Activated gamma-delta T cell treated with anti-CD3 and anti-CD28 coated beads, Interleukin-2, amount 50 U/mL, for 16 hours (primary cell): ENCODE data around the gene SKA1.

Experiments used
- DNase-seq: peaks from one replicate; pipeline ENCODE4 v3.0.0-alpha.2; 2020; ENCODE audit warnings: low read depth

The SKA1 gene, protein sequence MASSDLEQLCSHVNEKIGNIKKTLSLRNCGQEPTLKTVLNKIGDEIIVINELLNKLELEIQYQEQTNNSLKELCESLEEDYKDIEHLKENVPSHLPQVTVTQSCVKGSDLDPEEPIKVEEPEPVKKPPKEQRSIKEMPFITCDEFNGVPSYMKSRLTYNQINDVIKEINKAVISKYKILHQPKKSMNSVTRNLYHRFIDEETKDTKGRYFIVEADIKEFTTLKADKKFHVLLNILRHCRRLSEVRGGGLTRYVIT

DNA sequence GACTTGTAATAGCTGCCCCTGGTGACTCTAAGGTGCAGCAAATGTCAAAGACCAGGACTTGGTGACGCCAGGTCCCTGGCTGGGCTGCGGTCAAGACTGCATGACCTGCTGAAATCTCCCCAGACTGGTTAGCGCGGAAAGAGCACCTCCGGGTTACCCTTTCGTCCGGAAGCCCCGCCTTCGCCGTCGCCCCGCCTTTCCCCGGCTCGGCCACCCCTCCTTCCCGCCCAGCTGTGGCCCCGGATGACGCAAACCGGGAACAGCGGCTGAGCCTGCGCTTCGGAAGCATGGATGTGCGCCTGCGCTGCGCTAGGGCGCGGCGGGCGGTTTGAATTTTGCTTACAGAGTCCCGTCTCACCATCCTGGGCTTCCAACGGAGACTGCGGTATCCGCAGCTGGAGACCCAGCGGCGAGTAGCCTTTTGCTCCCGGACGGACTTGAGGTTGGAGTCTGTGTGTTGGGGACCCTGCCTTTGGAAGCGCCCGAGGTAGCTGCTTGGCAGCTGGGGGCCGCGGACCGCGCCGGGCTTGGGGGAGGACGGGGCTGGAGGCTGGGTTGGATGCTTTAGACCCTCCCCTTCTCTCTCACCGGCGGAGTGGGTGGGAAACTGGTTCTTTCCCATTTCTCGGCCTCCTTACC lies at the start of gene SKA1:
Gene SKA1, plus strand, starts transcription at position 294 of the 639 bp plus-strand sequence. CDS start 785 bp downstream, outside the sequence.
- peak; percentile 83 for DNase-seq

DNA sequence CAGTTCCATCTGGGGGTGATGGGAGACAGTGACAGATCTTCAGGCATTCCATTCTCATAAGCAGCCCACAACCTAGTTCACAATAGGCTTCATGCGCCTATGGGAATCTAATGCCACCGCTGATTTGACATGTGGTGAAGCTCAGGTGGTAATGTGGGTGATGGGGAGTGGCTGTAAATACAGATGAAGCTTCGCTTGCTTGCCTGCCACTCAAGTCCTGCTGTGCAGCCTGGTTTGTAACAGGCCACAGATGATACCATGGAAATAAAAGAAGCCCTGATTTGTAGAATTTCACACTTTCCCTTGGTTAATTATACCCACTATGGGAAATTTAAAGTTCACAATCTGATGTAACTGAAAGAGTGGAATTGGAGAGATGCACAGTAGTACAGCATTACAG lies 46.9 kb upstream of the SKA1 start:
- no peak for DNase-seq

DNA sequence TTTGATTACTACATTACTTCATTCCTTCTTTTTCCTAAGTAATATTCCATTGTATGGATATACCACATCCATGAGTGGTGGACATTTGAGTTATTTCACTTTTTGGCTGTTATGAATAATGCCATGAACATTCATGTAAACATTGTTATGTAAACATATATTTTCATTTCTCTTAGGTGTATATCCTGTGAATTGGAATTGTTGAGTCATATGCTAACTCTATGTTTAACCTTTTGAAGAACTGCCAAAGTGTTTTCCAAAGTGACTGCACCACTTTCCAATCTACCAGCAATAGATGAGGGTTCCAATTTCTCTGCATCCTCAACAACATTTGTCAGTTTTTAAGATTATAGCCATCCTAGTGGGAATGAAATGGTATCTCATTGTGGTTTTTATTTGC lies 44.7 kb upstream of the SKA1 start:
- DNase-seq = no peak

DNA sequence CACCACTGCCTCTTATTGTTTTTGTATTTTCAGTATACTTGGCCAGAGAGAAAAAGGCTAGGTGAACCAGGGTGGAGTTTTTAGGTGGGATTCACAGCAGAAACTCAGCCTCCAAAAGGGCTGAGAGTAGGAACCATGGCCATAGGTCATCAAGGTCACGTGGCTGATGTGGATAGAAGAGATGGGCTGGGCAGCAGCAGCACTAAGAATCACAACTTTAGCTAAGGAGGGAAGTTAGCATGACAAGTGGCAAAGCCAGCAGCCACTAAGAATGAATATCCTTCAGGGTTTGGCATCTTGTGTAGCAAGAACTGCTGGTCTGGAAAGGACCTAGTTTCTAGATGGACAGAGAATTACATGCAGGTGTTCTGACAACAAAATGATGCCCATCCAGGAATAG lies 43.2 kb upstream of the SKA1 start:
- no peak for DNase-seq

DNA sequence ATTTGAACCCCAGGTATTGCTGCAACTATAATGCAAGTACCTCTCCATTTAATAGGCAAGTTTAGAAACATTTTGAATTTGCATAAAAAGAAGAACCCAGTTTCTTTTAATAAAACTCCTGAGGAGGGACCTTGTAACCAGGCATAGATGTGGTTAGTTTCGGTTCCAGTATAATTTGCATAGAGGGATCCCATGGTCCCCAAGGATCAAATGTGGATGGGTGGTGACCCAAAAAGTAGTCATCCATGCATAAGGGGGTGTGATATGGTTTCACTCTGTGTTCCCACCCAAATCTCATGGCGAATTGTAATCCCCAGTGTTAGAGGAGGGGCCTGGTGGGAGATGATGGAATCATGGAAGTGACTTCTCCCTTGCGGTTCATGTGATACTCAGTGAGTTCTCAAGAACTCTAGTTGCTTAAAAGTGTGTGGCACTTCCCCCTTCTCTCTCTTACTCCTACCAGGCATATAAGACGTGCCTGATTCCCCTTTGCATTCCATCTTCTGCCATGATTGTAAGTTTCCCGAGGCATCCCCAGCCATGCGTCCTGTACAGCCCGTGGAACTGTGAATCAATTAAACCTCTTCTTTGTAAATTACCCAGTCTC lies 40.2 kb upstream of the SKA1 start:
- DNase-seq = no peak

DNA sequence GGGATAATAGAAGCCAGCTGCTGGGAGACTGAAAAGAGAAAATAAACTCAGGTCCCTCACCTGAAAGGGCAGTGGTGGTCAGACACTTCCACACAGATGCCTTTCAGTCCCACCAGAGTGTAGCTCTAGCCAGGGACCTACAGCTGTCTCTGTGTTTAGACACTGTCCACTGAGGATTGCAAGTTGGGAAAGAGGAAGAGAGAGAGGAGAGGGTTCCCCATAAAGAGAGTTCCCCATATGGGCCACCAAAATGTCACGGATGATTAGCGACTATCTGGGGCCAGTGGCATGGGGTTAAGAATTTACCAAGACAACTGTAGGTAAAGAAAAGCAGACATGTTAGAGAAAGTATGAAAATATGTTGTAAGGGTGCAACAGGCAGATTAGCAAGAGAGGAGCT lies 36.7 kb upstream of the SKA1 start:
- DNase-seq = no peak

DNA sequence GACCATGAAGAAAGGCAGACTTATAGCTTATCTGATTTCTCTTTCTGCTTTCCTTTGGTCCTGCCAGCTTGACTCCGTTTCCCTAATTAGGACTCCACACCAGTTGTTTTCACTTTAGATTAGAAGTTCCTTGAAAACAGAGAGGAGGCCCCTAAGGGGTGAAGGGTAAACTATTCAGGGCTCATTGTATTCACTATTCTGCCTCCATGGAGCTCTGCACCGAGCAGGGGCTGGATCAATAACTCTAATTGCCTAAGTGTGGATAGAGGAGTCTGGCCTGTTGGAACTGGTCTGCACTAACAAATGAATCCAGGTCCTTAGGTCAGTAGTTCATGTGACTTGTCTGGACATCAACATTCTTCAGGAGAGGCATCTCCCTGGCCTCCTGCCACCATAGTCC lies 36.1 kb upstream of the SKA1 start:
- DNase-seq = no peak

DNA sequence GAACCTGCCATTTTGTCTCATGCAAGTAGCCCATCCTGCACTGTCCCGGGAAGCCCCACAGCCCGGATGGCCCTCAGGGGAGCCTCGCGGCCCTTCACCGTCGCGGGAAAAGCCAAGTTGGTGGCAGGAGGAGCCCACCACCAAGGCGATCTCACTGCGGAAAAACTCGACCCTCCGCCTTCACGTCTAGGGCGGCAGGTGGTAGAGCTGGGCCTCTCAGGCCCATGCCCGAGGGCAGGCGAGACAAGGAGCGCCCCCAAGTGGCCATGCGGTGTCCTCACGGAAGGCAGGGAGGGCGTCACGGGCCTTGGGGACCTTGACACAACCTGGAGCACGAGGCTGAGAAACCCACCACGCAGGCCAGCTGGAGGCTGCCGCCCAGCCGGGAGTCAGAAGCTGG lies 34.8 kb upstream of the SKA1 start:
- DNase-seq = no peak

DNA sequence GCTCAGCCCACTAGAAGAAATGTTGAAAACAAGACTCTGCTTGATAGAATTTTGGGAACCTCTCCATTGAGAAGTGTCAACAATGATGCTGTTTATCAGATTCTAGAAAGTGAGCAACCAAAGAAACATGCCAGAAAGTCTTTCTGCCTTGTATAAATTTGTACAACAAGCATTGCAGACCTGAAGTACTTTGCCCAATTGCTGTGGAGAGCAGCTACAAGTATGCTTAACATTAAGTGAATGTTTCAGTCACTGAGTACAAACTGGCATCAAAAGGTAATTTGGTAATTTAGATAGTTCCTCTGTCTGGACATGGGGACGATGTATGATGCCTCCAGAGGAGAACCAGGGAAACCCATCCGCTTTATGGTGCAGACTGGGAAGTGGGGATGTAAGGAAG lies 33.4 kb upstream of the SKA1 start:
- no peak for DNase-seq

DNA sequence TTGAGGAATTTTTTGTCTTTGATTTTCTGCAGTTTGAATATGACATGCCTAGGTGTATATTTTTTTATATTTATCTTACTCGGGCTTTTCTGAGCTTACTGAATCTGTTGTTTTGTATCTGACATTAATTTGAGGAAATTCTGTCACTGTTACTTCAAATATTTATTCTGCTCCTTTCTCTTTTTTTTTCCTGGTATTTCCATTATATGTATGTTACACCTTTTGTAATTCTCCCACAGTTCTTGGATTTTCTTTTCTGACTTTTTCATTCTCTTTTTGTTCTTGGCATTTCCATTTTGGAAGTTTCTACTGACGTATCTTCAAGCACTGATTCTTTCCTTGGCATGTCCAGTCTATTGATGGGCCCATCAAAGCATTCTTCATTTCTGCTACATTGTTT lies 24.1 kb upstream of the SKA1 start:
- DNase-seq = no peak

DNA sequence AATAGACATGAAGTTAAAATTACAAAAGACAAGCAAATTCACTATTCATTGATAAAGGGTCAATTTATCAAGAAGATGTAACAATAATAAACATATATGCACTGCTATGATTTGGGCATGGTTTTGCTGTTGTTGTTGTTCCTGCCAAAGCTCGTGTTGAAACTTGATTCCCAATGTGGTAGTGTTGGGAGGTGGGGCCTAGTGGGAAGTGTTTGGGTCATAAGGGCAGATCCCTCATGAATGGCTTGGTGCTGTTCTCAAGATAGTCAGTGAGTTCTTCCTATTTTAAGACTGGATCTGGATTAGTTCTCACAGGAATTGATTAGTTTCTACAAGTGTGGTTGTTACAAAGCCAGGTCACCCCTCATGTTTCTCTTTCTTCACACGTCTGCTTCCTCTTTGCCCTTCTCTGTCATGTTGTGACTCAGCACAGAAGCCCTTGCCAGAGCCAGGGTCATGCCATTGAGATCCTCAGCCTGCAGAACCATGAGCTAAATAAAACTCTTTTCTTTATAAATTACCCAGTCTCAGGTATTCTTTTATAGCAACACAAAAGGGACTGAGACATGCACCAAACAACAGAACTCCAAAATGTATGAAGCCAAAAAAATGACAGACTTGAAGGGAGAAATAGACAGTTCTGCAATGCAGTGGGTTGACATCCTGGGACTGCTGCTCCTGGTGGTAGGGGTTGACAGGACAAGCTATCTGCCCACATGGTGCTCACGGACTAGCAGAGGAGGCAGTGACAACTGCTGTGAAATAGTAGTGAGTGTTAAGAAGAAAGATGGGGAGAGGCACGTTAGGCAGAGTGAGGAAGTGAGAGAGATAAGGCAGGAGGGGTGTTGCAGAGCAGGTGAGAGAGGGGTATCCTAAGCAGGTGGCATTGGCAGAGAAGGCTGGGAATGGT lies 18.6 kb upstream of the SKA1 start:
- no peak for DNase-seq

DNA sequence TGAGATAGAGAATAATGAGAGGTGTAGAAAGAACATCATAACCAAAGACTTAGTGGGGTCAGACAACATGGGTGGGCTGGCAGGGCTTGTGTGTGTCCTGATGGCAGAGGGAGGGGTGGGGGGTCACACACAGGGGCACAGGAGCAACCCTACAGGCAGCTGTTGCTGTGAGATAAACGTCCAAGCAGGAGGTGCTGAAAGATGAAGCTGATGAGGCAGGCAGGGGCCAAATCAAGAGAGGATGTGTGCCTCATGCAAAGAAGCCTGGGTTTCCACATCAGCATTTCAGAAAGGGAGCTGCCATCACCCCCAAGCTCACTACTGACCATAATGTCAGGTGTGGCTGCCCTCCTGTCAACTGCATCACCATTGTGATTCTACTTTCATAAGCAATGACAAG lies 16.0 kb upstream of the SKA1 start:
- no peak for DNase-seq

DNA sequence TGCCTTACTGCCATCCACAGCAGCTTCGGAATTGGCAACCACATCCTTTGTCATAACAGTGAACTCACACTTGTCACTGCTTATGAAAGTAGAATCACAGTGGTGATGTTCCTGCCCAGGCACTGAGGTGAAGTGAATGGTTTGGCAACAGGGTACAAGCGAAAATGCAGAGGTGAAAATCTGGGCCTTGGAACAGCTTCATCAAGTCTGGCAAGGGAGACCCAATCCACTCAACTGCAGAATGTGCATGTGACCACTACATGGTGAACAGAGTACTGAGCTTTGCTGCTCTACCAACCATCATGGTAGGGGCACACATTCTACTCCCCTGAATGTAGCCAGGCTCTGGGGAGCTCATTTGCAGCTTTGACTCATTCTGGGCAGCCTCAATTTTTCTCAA lies 15.0 kb upstream of the SKA1 start:
- DNase-seq = no peak

DNA sequence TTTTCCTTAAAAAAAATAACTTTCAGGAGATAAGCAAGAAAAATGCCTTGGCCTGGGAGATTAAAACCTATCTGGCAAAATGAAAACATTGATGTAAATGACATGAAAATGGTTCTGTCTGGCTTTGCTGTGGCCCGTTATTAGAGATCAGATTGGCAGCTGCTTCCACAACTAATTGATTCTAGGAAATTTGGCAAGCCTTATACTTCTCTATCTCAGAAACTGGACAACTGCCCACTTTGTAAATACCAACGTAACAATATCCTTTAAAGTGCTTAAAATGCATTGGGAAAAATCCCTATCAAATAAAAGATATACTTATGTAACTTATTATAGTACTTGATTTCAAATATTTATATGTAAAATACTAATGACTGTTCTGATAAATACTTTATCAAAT lies 14.2 kb upstream of the SKA1 start:
- DNase-seq = no peak

DNA sequence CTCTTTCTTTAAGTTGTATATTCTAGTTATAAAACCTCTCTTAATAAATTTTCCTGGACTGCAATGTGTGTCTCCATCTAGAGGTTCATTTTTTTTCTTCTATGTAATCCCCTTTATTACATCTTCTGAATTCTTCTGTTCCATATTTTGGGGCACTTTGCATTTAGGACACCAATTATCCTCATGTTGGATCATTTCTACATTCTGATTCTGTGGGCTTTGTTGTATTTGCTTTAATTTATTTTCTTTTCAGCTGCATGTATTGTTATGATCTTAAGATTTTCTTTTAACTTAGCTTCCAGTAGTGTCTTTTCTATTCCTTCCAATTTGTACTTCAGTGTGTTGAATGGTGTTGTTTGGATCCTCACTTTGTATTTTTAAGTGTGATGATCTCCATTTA lies 5.2 kb upstream of the SKA1 start:
- DNase-seq = no peak

DNA sequence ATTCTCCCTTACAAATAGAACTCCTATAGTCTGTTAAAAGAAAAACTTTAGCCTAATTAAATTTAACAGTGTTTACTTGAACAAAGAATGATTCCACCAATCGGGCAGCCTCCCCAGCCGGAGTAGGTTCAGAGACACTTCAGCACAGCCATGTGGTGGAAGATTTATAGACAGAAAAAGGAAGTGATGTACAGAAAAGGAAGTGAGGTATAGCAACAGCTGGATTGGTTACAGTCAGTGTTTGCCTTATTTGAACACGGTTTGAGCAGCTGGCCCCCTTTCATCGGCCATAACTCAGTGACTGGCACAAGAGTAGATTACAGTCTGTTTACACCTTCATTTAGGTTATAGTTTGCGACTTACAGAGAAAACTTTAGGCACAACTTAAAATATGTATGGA lies 2.1 kb upstream of the SKA1 start:
- no peak for DNase-seq

DNA sequence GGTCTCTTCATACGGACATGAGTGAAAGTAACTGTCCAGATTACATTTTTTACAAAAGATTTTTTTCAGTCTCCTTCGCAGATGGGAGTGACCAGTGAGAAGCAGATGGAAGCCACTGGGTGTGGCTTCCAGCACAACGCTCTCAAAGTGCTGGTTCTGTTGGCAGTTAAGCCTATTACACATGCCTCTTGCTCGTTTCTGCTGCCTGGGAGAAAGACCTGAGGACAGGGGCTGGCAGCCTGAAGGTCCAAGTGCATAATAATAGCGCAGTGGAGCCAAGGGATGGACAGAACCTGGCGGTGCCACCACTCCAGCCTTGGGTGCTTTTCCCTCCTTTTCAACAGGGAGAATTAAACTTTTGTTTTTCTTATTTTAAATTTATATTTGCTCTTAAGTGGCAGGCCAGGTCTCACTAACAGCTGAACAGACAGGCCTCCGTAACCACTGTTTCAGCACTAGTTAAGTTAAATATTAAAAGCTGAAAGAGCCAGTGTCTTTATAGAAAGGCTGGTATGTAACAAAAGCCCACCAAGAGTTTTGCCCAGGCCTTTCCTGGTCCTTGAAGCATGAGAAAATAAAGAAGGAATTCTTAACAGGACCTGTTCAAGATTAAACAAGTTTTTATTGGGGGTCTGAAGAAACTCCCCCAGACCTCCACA lies 1.2 kb upstream of the SKA1 start:
- DNase-seq = no peak

DNA sequence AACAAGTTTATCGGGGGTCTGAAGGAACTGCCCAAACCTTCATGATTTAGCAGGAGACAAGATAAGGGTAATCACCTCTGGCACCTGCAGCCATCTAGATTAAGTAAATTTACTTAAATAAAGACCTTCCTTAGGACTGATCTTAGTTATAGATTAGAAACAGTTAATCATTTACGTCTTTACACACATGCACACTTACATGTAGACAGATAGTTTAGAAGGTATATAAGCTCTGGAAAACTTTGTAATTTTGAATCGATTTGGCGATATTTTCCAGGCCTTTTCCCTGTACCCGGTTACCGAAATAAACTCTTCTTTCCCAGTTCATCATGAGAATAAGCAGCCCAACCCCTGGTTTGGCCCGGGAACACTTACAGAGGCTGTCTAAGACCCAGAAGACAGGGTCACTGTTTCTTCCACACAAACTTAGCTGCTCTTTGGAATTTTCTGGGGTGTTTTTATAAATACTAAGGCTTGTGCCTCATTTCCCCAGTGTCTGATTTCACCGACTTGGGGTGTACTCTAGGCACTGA lies 560 bp upstream of the SKA1 start:
- DNase-seq = no peak

DNA sequence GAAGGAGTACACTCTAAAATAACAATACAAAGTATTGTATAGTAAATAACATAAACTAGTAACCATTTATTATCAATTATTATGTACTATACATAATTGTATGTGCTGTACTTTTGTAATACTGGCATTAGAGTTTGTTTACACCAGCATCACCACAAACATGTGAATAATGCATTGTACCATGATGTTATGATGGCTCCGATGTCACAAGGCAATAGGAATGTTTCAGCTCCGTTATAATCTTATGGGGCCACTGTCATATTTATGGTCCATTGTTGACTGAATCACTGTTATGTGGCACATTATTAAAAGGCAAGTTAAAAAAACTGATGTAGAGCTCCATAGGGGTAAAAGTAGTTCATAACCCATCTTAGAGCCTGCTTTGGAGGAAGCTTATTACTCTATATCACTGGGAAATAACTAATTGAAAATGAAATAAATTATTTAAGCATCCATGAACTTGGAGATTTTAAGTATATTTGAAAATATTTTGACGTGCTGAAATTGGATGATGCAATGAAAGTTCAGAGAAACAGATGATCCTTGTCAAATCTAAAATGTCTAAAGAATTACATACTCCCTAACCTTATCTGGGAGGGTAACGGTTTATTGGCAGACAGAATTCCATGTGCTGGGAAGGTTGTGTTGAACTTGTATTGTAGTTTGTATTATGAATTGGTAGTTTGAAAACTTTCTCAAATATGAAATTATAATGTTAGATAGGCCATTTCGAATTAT lies 2.4 kb downstream of the SKA1 start:
- DNase-seq = no peak

DNA sequence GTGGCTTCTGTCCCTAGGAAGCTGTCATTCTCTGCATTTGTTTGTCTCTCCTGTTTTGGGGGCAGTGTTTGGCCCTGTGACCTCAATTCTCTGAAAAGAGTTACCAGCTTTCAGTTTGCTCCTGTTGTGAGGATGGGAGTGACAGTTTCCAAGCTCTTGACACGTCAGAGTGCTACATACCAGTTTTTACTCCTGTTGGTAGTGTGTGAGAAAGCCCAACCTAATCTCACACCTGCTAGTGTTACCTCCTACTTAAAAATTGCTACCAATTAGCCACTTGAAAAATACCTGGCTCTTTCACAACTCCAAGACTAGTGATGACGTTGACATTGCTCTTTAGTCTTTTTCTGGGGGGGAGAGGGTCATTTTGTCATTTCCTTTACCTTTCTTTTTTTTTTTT lies 14.1 kb downstream of the SKA1 start:
- DNase-seq = no peak

DNA sequence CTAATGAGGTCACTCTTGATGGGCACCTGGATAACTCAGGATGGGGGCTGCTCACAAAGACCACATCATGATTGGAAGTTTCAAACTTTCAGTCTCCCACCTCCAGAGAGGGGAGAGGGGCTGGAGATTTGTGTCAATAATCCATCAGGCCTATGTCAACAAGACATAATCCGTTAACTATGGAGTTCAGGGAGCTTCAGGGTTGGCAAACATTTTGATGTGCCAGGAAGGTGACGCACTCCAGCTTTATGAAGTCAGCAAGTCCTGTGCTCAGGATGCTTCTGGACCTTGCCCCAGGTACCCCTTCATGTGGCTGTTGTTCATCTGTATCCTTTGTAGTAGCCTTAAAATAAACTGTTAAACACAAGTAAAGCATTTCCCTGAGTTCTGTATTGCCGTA lies 19.0 kb downstream of the SKA1 start:
- DNase-seq = no peak
